ENCODE data around the gene TRERF1.
"Not testable (repeated sequence)": the region's sequence is repeated elsewhere in the genome, so short reads cannot be mapped to it uniquely, and the experiment has no call there.

The TRERF1 gene

DNA sequence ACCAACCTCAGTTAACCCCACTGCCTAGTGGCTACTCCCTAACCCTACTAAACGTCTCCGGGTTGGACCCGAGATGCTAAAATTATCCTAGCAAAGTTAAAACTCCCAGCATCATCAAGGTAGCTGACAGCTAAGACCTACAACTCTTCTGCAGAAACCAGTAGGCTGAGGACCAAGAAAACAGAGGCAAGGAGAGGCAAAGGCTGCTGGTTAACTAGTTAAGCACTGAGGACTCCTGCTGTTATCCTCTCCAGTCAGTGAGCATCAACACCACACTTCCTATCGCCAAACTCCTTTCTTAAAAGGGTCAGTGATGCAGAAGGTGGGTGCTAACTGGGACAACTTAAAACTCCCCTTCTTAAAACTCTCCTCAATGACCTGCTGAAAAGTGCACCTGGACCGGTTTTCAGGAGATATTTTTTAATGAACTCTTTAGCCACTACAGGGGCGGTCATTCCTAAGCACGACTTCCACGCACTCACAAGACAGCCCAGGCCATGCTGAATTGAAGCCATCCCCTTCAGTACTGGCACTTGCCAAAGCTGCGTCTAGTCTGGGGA lies 1.7 kb downstream of the TRERF1 start:
- peak in 1 of 2 experiments; percentile 9 for DNase-seq (ENCODE audit: low read depth in 2 of 2)

- DNase-seq (ENCODE audit: low read depth in 2 of 2), result no peak
Observed at GRCh38 chr6:42448927-42449659, 2.6 kb downstream of the TRERF1 start.

GRCh38 chr6:42448391-42448790 lies 3.3 kb downstream of the TRERF1 start:
- DNase-seq (ENCODE audit: low read depth in 2 of 2), result no peak

DNA sequence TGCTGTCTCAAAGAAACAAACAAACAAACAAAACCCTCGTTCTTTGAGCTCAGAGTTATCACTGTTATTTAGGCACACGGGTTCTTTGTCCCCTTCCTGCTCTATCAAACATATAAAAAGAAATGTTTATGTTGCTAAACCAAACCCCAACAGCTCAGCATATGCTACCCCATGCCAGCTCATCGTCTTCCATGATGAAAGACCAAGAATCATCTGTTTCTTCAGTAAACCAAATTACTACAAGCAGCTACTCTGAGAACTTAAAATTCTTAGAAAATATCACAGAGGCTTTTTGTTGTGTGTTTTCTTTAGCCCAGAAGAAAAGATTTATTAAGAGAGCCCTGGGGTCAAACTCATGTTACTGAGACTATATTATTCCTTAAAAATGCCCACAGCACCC lies 4.7 kb downstream of the TRERF1 start:
- DNase-seq (ENCODE audit: low read depth in 2 of 2), result no peak

- no peak for DNase-seq (ENCODE audit: low read depth in 2 of 2)
Observed at GRCh38 chr6:42446370-42446769, 5.4 kb downstream of the TRERF1 start.

DNA sequence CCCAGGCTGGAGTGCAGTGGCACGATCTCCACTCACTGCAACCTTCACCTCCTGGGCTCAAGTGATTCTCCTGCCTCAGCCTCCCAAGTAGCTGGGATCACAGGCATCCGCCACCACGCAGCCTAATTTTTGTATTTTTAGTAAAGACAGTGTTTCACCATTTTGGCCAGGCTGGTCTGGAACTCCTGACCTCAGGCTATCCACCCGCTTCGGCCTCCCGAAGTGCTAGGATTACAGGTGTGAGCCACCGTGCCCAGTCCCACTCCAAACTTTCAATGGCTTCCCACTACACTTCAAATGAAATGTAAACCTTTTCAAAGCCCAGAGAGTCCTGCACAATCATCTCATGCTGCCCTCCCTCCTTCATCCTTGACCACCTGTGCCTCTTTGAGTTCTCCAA lies 5.8 kb downstream of the TRERF1 start:
- DNase-seq (ENCODE audit: low read depth in 2 of 2), result not testable (repeated sequence)

GRCh38 chr6:42443312-42444060 lies 8.2 kb downstream of the TRERF1 start:
- DNase-seq (ENCODE audit: low read depth in 2 of 2), result no peak

- no peak for DNase-seq (ENCODE audit: low read depth in 2 of 2)
Observed at GRCh38 chr6:42441697-42442081, 10.0 kb downstream of the TRERF1 start.

DNA sequence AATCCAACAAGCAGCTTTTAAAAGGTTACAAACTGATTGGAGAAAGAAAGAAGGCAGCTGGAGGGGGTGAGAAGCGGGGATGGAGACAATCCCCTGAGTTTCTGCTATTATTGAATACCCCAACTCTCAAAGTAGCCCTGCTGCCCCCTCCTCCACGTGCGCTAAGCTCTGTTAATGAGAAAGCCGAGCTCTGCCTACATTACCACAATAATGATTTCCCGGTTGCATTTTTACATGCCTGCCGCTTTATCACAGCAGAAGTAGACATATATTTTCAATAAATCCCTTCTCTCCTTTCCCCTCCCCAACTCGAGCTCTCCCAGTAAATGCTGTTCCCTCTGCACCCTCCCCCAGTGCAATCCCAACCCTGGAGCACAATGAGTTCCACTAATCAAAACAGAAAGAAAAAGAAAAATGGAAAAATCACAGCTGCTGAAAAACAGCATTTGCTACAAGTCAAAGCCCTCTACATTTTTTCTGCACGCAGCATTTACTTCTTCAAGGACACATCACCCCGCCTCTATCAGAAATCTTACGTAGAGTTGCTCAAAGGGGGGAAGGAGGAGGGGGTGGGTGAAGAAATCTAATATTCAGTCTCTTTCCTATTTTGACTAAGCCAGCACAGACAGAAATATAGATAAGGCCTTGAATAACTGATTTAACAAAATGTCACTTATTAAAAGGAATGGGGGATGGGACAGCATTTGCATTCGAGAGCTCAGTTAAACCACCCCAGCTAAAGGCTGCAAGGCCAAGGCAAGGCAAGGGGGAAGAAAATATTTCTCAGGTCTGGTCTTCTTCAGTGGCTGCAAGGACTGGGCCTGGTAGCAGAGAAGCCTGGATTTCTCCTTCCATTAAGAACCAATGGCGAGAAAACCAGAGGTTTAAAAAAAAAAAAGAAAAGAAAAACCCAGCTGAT lies 10.7 kb downstream of the TRERF1 start:
- no peak for DNase-seq (ENCODE audit: low read depth in 2 of 2)

GRCh38 chr6:42440027-42440426 lies 11.7 kb downstream of the TRERF1 start:
- DNase-seq (ENCODE audit: low read depth in 2 of 2), result no peak

GRCh38 chr6:42436825-42437224 lies 14.9 kb downstream of the TRERF1 start:
- DNase-seq (ENCODE audit: low read depth in 2 of 2), result no peak

- no peak for DNase-seq (ENCODE audit: low read depth in 2 of 2)
Observed at GRCh38 chr6:42434237-42434636, 17.5 kb downstream of the TRERF1 start.

DNA sequence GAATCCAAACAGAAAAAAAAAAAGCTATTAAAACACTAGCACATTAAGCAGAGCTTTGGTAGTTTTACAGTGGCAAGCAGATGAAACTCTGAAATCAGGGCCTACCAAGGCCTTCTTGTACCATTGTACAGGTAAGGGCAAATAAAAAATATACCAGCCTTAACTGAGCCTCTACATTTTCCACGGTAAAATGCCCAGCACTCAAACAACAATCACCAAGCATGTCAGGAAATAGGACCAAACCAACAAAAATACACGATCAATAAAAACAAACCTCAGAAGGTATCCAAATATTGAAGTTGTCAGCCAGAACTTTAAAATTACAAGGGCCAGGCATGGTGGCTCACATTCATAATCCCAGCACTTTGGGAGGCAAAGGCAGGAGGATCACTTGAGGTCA lies 18.3 kb downstream of the TRERF1 start:
- no peak for DNase-seq (ENCODE audit: low read depth in 2 of 2)

DNA sequence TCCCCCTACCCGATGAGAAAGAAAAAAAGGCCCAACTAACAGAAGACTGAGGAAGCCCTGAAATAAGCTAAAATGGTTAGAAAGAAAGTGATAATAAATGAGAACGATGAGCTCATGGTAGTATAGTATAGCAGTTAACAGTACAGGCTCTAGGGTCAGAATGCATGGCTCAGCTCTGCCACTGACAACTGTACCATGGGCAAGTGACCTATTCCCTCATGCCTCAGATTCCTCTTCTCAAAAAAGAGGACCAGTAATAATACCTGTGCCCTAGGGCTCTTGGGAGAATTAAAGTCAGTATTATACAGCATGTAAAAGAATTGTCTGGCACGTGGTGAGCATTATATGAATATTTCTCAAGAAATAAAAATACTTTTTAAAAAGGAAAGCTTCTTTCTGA lies 19.8 kb downstream of the TRERF1 start:
- DNase-seq (ENCODE audit: low read depth in 2 of 2), result no peak

DNA sequence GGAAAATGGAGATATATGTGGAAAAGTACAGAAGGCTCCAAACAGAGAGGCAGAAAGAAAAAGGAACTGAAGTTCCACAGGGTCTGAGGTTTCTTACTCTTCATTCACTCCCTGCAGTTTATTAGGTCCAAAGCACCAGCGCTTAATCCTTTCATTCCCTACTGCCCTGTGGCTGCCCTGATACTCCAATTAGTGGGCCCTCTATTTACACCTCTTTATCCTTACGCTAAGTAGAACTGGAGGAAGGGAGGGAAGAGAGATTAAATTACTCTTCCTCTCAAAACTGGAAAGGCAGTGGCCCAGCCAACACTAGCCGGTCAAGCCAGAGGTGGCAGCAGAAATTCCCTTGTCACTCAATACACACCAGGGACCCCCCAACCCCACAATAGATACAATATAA lies 20.4 kb downstream of the TRERF1 start:
- no peak for DNase-seq (ENCODE audit: low read depth in 2 of 2)

DNA sequence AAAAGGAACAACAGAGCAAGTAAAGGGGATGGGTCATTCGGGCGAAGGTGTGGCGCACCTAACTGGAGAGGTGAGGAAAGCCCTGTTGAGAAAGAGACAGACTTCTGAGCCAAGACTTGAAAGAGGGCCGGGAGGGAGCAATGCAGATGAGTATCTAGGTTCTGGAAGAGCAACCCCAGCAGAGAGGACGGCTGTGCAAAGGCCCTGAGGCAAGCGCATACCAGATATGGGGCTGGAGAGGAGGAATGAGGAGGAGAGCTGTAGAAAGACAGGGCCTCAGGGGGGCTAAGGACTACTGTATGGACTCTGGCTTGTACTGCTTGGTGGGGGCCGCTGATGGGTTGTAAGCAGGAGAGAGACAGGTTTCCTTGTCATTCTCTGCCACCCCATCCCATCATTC lies 21.9 kb downstream of the TRERF1 start:
- DNase-seq (ENCODE audit: low read depth in 2 of 2), result no peak

DNA sequence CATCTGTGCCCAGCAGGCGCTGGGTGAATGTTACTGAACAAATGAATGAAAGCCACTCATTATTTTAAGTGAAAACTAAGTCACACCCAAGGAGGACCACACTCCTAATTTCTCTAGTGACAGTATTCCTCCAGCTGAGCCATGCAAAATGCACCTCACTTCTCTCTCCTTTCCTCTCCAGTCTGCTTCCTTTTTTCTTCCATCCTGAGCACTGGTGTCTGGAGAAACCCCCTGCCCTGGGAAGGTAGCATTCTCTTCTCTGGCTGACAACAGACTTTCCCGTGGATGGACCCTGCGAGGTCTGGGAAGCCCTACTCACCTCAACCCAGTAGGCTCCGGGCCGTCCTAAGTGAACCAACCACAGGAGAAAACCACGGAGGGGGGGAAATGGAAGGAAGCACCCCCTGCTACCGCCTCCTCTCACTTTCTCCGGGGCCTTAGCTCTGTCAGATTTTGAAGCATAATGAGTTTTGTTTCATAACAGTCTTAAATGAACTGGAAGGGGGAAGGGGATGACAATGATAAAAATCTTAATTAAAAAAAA lies 22.6 kb downstream of the TRERF1 start:
- DNase-seq (ENCODE audit: low read depth in 2 of 2), result no peak

GRCh38 chr6:42428326-42429041 lies 23.2 kb downstream of the TRERF1 start:
- DNase-seq (ENCODE audit: low read depth in 2 of 2), result peak in 1 of 2 experiments; percentile 23

GRCh38 chr6:42427871-42428270 lies 23.9 kb downstream of the TRERF1 start:
- no peak for DNase-seq (ENCODE audit: low read depth in 2 of 2)

GRCh38 chr6:42426191-42426590 lies 25.5 kb downstream of the TRERF1 start:
- DNase-seq (ENCODE audit: low read depth in 2 of 2), result no peak

DNA sequence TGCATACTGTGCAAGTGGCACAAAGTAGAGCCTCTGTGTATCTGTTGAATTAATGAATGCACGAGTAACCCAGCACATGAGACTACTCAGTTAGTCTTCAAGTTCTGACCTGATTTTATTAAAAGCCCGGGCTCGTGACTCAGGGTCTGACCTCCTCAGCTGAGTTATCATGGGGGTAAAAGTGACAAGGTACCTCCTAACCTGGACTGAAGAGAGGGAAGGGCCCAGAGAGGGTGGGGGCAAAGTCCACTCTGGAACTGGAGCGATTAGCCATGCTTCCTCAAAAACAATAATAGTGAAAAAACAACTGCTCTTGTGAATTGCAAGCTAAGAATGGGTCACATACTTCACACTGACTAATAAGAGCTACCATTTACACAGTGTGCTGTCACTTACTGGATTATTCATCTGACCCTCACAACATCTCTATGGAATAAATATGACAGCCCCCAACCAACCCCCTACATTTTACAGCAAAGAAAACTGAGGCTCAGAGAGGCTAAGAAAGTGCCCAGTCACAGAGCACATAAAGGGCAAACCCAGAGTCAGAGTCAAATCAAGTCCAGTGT lies 26.7 kb downstream of the TRERF1 start:
- no peak for DNase-seq (ENCODE audit: low read depth in 2 of 2)
